GM21723 (cell line): ENCODE data around the gene ZNF747.

Source experiments
- ATAC-seq: cut with Tn5 transposase; IDR thresholded peaks from one replicate; pipeline ENCODE4 v1.9.1; 2021; ENCODE audit warnings: mild to moderate bottlenecking, moderate library complexity; ENCODE audit not compliant: unreplicated experiment

The ZNF747 gene

DNA sequence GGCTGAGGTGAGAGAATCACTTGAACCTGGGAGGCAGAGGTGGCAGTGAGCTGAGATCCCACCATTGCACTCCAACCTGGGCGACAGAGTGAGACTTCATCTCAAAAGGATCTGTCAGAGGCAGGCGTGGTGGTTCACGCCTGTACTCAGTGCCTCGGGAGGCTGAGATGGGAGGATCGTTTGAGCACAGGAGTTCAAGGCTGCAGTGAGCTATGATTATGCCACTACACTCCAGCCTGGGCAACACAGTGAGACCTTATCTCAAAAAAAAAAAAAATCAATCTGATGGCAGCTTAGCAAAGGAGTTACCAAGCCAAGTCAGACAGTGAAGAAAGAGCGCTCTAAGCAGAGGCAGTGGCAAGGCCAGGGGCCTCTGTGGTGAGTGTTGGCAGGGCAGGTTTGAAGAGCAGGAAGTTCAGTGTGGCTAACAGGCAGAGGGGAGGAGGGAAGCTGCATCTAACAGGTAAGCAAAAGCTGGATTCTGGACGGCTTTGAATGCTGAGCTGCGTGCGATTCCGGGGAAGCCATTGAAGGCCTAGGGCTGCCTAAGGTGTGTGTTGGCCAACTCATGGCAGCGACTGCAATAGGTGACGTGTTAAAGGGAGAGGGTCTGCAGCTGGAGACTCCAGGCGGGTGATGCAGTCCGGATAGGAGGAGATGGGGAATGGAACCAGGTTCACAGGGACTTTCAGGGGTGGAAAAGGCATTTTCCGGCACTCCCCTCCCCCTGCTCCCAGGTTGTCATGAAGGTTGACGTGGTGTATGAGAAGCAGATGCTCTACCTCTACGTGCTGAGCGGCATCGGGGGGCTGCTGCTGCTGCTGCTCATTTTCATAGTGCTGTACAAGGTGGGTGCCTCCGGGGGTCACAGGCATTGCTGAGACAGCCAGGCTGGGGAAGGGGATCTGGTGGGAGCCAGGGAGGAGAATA, 15.3 kb downstream of the ZNF747 start:
- ATAC-seq: no peak

- no peak for ATAC-seq
Observed at GRCh38 chr16:30518552-30518951, 16.1 kb downstream of the ZNF747 start.

DNA sequence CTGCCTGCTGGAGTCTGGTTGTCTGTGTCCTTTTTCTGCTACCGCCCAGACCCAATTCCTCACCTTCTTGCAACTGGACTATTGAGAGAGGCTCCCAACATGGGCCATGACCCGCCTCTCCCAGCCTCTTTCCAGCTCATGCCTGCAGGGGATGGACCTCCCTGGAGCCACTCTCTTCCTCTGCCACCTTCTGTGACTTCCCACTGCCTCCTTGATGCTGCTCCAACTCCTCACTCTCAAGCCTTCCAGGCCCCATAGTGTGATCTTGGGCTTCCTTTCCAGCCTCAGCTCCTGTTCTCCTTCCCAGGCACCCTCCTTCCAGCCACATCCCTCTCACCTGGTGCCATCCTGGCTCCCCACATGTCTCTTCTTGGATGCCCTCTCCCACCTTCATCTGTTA, 19.4 kb downstream of the ZNF747 start:
- no peak for ATAC-seq

- no peak for ATAC-seq
Observed at GRCh38 chr16:30511509-30511908, 23.1 kb downstream of the ZNF747 start.

GRCh38 chr16:30510376-30510938, 24.2 kb downstream of the ZNF747 start:
- ATAC-seq: no peak

GRCh38 chr16:30509081-30509765, 25.4 kb downstream of the ZNF747 start:
- no peak for ATAC-seq

DNA sequence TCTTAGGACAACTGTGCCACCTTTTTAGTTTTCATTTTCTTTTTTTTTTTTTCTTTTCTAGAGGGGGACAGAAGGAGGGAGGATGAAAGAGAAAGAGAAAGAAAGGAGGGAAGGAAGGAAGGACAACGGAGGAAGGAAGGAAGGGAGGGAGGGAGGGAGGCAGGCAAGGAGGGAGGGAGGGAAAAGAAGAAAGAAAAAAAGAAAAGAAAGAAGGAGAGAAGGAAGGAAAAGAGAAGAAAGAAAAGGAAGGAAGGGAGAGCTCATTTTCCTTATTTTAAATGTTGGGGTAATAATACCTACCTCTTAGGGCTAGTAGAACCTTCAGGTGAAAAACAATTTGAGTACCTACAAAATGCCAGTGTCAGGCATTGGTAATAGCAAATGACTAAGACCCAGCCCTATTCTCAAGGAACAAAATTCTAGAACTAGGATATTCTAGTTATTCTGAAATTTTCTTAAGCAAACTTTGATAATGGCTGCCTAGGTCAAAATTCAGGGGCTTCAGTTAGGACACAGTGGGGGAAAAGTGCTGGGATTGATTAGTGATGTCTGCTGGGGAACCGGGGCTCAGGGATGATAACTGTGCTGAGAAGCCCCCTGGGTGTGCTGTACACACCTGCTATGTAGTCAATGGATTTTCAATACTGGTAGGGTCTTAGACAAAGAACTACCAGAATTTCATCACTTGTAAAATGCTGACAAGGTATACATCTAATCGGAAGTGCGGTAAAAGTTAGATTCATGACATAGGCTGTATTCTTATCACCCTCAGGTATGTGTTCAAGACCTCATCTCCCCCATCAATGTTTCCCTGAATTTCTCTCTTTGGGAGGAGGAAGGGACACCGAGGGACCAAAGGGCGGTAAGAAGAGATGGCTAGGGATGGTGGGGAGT, 31.0 kb downstream of the ZNF747 start:
- no peak for ATAC-seq

DNA sequence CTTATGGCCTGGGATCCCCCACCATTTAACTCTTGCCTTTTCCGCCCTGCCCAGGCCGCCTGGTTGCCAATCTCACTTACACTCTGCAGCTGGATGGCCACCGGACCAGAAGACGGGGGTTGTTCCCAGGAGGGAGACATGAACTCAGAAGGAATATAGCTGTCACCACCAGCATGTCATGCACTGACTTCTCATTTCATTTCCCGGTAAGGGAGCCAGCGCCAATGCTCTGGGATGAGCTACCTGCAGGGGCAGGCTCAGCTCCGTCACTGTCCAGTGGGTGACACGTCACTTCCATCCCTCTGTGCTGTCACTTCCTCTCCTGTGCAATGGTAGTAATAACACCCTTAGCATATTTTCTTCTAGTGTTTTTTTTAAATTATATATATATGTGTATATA, 35.4 kb downstream of the ZNF747 start:
- ATAC-seq: no peak

DNA sequence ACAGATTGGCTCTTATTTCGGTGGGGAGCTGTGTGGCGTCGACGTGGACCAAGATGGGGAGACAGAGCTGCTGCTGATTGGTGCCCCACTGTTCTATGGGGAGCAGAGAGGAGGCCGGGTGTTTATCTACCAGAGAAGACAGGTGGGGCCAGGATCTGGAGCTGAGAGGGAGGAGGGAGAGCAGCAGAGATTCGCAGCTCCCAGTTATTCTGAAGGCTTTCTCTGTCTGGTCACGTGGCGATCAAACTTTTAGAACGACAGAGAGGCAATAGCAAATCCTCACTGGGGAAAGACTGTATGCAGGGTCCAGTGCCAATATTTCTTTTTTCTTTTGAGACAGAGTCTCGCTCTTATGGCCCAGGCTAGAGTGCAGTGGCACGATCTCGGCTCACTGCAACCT, 39.9 kb downstream of the ZNF747 start:
- ATAC-seq: no peak

GRCh38 chr16:30493941-30494488, 40.6 kb downstream of the ZNF747 start:
- no peak for ATAC-seq

DNA sequence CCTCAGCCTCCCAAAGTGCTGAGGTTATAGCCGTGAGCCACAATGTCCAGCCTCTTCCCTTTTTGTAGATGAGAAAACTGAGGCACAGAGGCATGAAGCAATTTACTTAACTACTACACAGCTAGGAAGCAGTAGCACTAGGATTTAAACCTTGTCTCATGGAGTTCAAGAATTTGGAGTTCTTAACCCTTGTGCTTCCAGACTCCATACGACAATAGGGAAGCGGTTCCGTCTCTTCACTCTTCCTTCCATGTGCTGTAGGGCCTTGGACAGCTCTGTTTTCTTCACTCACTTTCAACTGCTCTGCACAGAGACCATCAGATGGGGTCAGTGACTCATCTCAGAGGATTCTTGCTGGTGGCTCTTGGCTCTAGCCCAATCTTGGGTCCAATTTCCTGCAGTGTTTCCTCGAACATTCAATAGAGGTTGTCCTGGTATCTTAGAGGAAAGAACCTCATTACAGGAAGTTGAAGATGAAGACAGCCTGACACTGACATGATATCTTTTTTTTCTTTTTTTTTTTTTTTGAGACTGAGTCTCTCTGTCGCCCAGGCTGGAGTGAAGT, 42.8 kb downstream of the ZNF747 start:
- no peak for ATAC-seq

DNA sequence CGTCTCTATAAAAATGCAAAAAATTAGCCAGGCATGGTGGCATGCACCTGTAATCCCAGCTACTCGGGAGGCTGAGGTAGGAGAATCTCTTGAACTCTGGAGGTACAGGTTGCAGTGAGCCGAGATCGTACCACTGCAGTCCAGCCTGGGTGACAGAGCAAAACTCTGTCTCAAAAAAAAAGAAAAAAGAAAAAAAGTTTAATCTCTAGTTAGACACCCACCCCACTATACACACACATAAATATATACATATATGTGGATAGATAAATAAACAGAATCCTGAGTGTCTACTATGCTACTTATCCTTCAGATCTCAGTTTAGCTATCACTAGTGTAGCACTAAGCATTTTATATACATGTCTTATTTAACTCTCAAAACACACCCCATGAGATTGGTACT, 43.4 kb downstream of the ZNF747 start:
- no peak for ATAC-seq

DNA sequence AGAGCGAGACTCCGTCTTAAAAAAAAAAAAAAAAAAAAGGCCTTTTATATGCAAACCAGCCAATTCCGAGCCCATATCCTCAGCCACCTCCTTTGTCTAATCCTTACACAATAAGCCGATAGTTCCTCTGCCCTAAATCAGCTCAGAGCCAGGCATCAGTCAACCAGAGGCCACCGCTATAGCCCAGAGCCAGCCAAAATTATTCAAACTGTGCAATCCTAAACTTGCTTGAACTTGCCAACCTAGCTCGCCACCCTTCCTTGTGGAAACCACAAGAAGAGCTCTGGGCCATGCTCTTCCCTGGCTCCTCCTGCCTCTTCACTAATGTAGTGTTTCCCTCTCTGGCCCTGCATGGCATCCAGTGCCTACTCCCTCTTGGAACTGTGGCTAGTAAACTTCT, 44.4 kb downstream of the ZNF747 start:
- no peak for ATAC-seq

DNA sequence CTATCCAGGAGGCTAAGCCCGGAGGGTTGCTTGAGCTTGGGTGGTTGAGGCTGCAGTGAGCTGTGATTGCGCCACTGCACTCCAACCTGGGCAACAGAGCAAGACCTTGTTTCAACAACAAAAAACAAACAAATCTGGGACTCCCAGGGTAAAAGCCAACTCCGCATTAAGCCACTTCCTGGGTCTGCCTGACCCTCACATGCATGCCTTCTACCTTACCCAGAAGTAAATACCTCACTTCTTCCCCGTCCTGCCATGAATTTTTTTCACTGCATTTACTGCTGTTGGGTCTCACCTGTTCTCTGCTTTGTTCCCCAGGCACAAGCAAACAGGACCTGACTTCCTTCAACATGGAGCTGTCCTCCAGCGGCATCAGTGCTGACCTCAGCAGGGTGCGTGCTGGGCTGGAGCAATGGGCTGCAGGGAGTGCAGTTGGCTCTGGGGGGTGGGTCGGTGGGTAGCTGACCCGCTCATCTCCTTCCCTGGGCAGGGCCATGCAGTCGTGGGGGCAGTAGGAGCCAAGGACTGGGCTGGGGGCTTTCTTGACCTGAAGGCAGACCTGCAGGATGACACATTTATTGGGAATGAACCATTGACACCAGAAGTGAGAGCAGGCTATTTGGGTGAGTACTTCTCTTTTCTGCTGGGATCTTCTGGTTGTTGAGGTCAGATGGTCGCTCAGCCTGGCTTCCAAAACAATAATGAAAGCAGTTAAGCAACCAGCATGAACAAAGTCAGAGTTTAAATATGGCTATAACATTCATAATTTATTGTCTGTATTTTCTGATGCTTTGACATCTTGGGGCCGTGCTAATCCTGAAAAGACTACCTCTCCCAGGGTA, 45.7 kb downstream of the ZNF747 start:
- ATAC-seq: no peak

- ATAC-seq: no peak
Observed at GRCh38 chr16:30485818-30486436, 48.7 kb downstream of the ZNF747 start.

DNA sequence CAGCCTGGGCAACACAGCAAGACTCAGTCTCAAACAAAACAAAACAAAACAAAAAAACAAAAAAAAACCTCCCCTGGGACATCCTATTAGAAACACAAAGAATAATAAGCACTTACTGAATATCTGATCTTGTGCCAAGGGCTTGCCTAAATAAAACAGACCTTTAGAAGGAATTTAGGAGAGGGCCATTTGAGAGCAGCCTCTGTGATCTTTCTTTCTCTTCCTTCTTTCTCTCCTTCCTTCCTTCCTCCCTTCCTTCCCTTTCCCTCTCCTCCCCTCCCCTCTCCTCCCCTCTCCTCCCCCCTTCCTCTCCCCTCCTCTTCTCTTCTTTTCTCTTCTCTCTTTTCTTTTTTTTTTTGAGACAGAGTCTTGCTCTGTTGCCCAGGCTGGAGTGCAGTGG, 49.8 kb downstream of the ZNF747 start:
- ATAC-seq: no peak

DNA sequence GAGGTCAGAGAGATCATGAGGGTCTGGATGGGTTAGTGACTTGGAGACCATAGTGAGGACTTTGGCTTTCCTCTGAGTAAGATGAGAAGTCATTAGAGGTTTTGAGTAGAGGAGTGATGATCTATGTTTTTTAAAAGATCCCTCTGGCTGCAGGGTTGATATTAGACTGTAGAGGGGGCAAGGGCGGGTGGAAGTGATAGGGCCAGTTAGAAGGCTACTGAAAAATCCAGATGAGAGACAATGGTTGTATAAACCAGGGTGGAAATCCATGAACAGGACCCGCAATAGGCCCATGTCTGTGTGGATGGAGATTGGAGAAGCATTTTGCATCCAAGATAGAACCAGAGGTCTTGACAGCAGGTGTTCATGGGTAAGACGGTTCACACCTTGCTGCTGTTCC, 52.3 kb downstream of the ZNF747 start:
- ATAC-seq: no peak

DNA sequence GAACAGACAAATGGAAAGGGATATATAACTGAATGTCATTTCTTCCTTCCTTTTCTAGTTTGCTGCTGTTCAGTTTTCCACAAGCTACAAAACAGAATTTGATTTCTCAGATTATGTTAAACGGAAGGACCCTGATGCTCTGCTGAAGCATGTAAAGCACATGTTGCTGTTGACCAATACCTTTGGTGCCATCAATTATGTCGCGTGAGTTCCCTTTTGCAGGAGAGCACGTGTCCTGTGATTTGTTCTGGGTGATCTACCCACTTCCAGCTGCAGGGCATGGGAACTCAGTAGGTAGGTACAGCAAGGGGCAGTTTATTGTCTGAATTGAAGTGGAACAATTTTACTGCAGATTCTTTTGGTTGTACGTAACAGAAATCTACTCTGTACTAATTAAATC, 53.3 kb downstream of the ZNF747 start:
- no peak for ATAC-seq
